Adrenal gland (tissue), 12 donors: ENCODE measurements around the gene ASTL. TPM values are rescaled to one million over a fixed set of nuclear protein-coding genes. Genes with fewer than 3 reads are reported as not detected.

Experiments used
- DNase-seq, 7 donors: peaks; one replicate each; pipeline ENCODE4 v3.0.0-alpha.2; 2019 to 2020
- H3K27ac ChIP-seq, 5 donors: fragments of 200-600 bp; sonication (generic) in 4 of 5; 1 replicate in 3 of 5; 2 replicates in 2 of 5; pipeline versions ENCODE4 v1.5.1 to v1.8.0; 2016 to 2020; ENCODE audit warnings: mild to moderate bottlenecking in 1 of 5
- H3K27me3 ChIP-seq: fragments of 200-600 bp; 2 replicates; pipeline ENCODE4 v1.8.0; 2021
- H3K36me3 ChIP-seq, 2 donors: fragments of 200-600 bp; replicated peaks in 1 of 2; 1 replicate in 1 of 2; 2 replicates in 1 of 2; pipeline versions ENCODE4 v1.5.1 to v1.8.0; 2018 to 2022
- H3K4me1 ChIP-seq, 2 donors: fragments of 200-600 bp; replicated peaks in 1 of 2; 1 replicate in 1 of 2; 2 replicates in 1 of 2; pipeline versions ENCODE4 v1.5.1 to v1.8.0; 2018 to 2021
- H3K4me3 ChIP-seq, 4 donors: fragments of 200-600 bp; sonication (generic) in 3 of 4; one replicate each; pipeline ENCODE4 v1.5.1; 2016 to 2018
- H3K9me3 ChIP-seq, 3 donors: fragments of 200-600 bp; sonication (generic) in 1 of 3; replicated peaks in 1 of 3; 1 replicate in 2 of 3; 2 replicates in 1 of 3; pipeline versions ENCODE4 v1.5.1 to v1.8.0; 2016 to 2021
- POLR2A ChIP-seq, 2 donors: fragments of 450-650 bp; IDR thresholded peaks; one replicate each; pipeline ENCODE4 v1.6.1; 2017; ENCODE audit warnings: antibody characterized with exemption in 2 of 2, mild to moderate bottlenecking in 2 of 2, moderate library complexity in 1 of 2
- WGBS, 4 donors: extraction: QIAGEN DNeasy Blood & Tissue Kit in 2 of 4; methylation state at CpG; one replicate each; pipeline versions ENCODE4 v1.1.5 to v1.1.7; 2013 to 2017; 5-methylcytosine and 5-hydroxymethylcytosine counted together
- intact Hi-C, 2 donors: fragments of 100-400 bp; cut with DNase I; formaldehyde crosslinking; loops; one replicate each; pipeline versions ENCODE4 v1.14.1 to v1.15.0; 2022 to 2023
- polyA plus RNA-seq, 3 donors: library from polyadenylated mRNA; stranded (reverse); fragments of 200-250 nt in 2 of 3; fragments of 350-450 nt in 1 of 3; fragmentation: Illumina TruSeq in 1 of 3; extraction: RNeasy Lipid Tissue Mini Kit (QIAGEN cat#74804) in 1 of 3; gene quantifications; one replicate each; pipeline ENCODE4 v1.2.3, GENCODE V29; 2013 to 2014
- total RNA-seq, 9 donors: library from RNA; depleted of rRNA in 4 of 9; stranded (reverse); fragments of >200 nt in 4 of 9; fragments of 120-200 nt in 1 of 9; fragmentation: NEBNext Ultra II Directional in 1 of 9; extraction: Animal tissue kit (Norgen Biotek cat#: 25700) in 1 of 9; gene quantifications; one replicate each; pipeline versions ENCODE4 v1.1.0 to v1.2.4, GENCODE V29; 2013 to 2023
- TF ChIP-seq, protein P1 (sequence below), 6 experiments: fragments of 450-650 bp in 4 of 6; fragments of 200-600 bp in 2 of 6; sonication (generic) in 1 of 6; IDR thresholded peaks; 1 replicate in 5 of 6; 2 replicates in 1 of 6; pipeline versions ENCODE4 v1.5.1 to v1.8.0; 2016 to 2021; ENCODE audit warnings: antibody characterized with exemption in 6 of 6, mild to moderate bottlenecking in 2 of 6, moderate library complexity in 1 of 6
- donor health status: healthy with polysubstance abuse.
- donor health status: Bipolar disorder and iron deficiency.
- donor health status: DM: yes; HTN: yes; CAD: no.
- donor health status: DM: no; HTN: no; CAD: no.
- donor health status: DM: no; HTN: no; CAD: no.
- donor health status: DM: yes; HTN: yes; CAD: no.

Gene ASTL
- total and polyA plus RNA-seq, 12 donors = not detected

- H3K9me3 ChIP-seq = peaks cover 0 to 3% (median 0%) of the 10 kb centered on the region in 3 donors
- no peak overlapping the region for H3K4me3 ChIP-seq
- H3K4me1 ChIP-seq = no peaks in the 10 kb centered on the region
- WGBS, 4 donors = 89 to 98% (median 96%) methylated on average over 3 of the region's 3 CpGs
- DNase-seq = no peak
- no peak overlapping the region for H3K27ac ChIP-seq
- TF ChIP-seq POLR2A (IDR thresholded peaks at IDR 0.05) = no peak
- TF ChIP-seq, protein P1, sequence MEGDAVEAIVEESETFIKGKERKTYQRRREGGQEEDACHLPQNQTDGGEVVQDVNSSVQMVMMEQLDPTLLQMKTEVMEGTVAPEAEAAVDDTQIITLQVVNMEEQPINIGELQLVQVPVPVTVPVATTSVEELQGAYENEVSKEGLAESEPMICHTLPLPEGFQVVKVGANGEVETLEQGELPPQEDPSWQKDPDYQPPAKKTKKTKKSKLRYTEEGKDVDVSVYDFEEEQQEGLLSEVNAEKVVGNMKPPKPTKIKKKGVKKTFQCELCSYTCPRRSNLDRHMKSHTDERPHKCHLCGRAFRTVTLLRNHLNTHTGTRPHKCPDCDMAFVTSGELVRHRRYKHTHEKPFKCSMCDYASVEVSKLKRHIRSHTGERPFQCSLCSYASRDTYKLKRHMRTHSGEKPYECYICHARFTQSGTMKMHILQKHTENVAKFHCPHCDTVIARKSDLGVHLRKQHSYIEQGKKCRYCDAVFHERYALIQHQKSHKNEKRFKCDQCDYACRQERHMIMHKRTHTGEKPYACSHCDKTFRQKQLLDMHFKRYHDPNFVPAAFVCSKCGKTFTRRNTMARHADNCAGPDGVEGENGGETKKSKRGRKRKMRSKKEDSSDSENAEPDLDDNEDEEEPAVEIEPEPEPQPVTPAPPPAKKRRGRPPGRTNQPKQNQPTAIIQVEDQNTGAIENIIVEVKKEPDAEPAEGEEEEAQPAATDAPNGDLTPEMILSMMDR (IDR thresholded peaks at IDR 0.05) = no peak
- intact Hi-C loops = loop anchor here in 1 of 2 donors (10.0 kb wide), 1 partner anchor 146 kb away; no protein-coding TSS in a partner anchor
- no peaks in the 10 kb centered on the region for H3K36me3 ChIP-seq
- no peaks in the 10 kb centered on the region for H3K27me3 ChIP-seq
Observed at GRCh38 chr2:96170626-96171025, 32.3 kb upstream of the ASTL start.

DNA sequence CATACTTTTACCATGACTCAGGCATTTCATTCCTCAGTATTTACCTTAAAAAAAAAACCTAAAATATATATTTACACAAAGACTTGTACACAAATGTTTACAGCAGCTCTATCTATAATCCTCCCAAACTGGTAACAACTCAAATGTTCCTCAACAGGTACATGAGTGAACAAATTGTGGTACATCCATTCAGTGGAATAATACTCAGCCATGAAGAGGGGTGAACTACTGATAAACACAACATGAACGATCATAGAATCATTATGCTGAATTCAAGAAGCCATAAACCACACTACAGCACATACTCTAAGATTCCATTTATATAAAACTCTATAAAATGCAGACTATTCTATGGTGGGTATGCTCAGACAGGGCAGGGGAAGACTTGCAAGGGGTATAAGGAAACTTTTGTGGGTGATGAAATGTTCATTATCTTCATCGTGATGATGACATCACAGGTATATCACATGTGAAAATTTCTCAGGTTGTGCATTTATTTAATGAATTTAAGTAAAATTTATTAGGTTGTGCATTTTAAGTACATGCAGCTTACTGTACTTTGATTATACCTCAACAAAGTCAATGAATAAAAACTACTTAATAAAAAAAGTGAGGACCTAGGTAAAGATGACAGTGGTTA is 31.7 kb upstream of the ASTL start:
- no peaks in the 10 kb centered on the region for H3K36me3 ChIP-seq
- H3K27me3 ChIP-seq = no peaks in the 10 kb centered on the region
- no peak overlapping the region for H3K4me3 ChIP-seq
- intact Hi-C loops = loop anchor here in 1 of 2 donors (10.0 kb wide), 1 partner anchor 145 kb away; no protein-coding TSS in a partner anchor
- no peaks in the 10 kb centered on the region for H3K4me1 ChIP-seq
- TF ChIP-seq, protein P1 (IDR thresholded peaks at IDR 0.05) = no peak
- peaks cover 0 to 3% (median 0%) of the 10 kb centered on the region in 3 donors for H3K9me3 ChIP-seq
- 74 to 78% (median 76%) methylated on average over 2 of the region's 2 CpGs for WGBS, 4 donors
- no peak for DNase-seq
- no peak overlapping the region for H3K27ac ChIP-seq

GRCh38 chr2:96167407-96168013 is 29.2 kb upstream of the ASTL start:
- Histone ChIP-seq H3K4me3 (no peak overlapping the region), H3K27me3 (no peaks in the 10 kb centered on the region), H3K9me3 (peaks cover 0 to 3% (median 0%) of the 10 kb centered on the region in 3 donors), H3K4me1 (no peaks in the 10 kb centered on the region), H3K27ac (no peak overlapping the region), H3K36me3 (no peaks in the 10 kb centered on the region)
- no peak for DNase-seq
- intact Hi-C loops = no loop called here
- 76 to 84% (median 80%) methylated on average over 6 of the region's 6 CpGs for WGBS, 4 donors
- no peak for TF ChIP-seq POLR2A (IDR thresholded peaks at IDR 0.05)
- TF ChIP-seq, protein P1 (IDR thresholded peaks at IDR 0.05) = no peak

GRCh38 chr2:96164459-96165184 is 26.3 kb upstream of the ASTL start:
- Histone ChIP-seq H3K27ac (no peak overlapping the region), H3K36me3 (no peaks in the 10 kb centered on the region), H3K4me1 (no peaks in the 10 kb centered on the region), H3K27me3 (no peaks in the 10 kb centered on the region), H3K9me3 (no peaks in the 10 kb centered on the region), H3K4me3 (no peak overlapping the region)
- no peak for DNase-seq
- TF ChIP-seq, protein P1 (IDR thresholded peaks at IDR 0.05) = no peak
- TF ChIP-seq POLR2A (IDR thresholded peaks at IDR 0.05) = no peak
- 81 to 86% (median 84%) methylated on average over 16 to 18 of the region's 18 CpGs for WGBS, 4 donors
- intact Hi-C loops = no loop called here
